Endodermal cell (in vitro differentiated cells): ENCODE data around the gene MPP3. TPM values are rescaled to one million over a fixed set of nuclear protein-coding genes. Genes with fewer than 3 reads are reported as not detected.

Experiments
- DNase-seq: peaks from one replicate; pipeline ENCODE4 v3.0.0-alpha.2; 2017
- H3K27ac ChIP-seq: 2 replicates; pipeline ENCODE4 v1.5.1; 2013; ENCODE audit warnings: mild to moderate bottlenecking, low read depth, low read length, moderate library complexity
- H3K27me3 ChIP-seq: 2 replicates; pipeline ENCODE4 v1.6.1; 2013; ENCODE audit warnings: mild to moderate bottlenecking, low read length, moderate library complexity; ENCODE audit not compliant: insufficient read depth, control insufficient read depth, poor library complexity, severe bottlenecking
- H3K36me3 ChIP-seq: 2 replicates; pipeline ENCODE4 v1.7.0; 2013; ENCODE audit warnings: mild to moderate bottlenecking, low read length, moderate library complexity; ENCODE audit not compliant: control insufficient read depth, insufficient read depth
- H3K4me1 ChIP-seq: one replicate; pipeline ENCODE4 v1.7.0; 2013; ENCODE audit warnings: low read length; ENCODE audit not compliant: control insufficient read depth, insufficient read depth
- H3K4me3 ChIP-seq: 2 replicates; pipeline ENCODE4 v1.5.1; 2013; ENCODE audit warnings: mild to moderate bottlenecking, low read length, moderate library complexity
- H3K9ac ChIP-seq: 2 replicates; pipeline ENCODE4 v1.6.1; 2013; ENCODE audit warnings: mild to moderate bottlenecking, low read length, moderate library complexity; ENCODE audit not compliant: poor library complexity, severe bottlenecking; ENCODE audit errors: extremely low read depth
- H3K9me3 ChIP-seq: 2 replicates; pipeline ENCODE4 v1.6.1; 2013; ENCODE audit warnings: mild to moderate bottlenecking, low read length, moderate library complexity; ENCODE audit not compliant: control insufficient read depth
- H3K27ac Mint-ChIP-seq: 2 replicates; pipeline ENCODE4 v1.8.0; 2020; ENCODE audit warnings: mixed read lengths
- H3K27me3 Mint-ChIP-seq: 2 replicates; pipeline ENCODE4 v1.8.0; 2021; ENCODE audit warnings: mild to moderate bottlenecking, mixed read lengths; ENCODE audit not compliant: insufficient read depth
- H3K36me3 Mint-ChIP-seq: 2 replicates; pipeline ENCODE4 v1.8.0; 2020; ENCODE audit warnings: low read depth, mixed read lengths
- H3K4me1 Mint-ChIP-seq: 2 replicates; pipeline ENCODE4 v1.8.0; 2020; ENCODE audit warnings: mixed read lengths
- H3K4me3 Mint-ChIP-seq: 2 replicates; pipeline ENCODE4 v1.8.0; 2020; ENCODE audit warnings: mild to moderate bottlenecking, moderate library complexity, mixed read lengths
- H3K9me3 Mint-ChIP-seq: 2 replicates; pipeline ENCODE4 v1.8.0; 2020; ENCODE audit warnings: mild to moderate bottlenecking, mixed read lengths
- CTCF ChIP-seq: fragments of 200-600 bp; sonication (generic); conservative IDR thresholded peaks from 2 replicates; pipeline ENCODE4 v1.5.0; 2021; ENCODE audit warnings: antibody characterized with exemption, mild to moderate bottlenecking
- WGBS, 2 experiments: methylation state at CpG; one replicate each; pipeline versions ENCODE4 v1.1.5 to v1.1.7; 2013; ENCODE audit warnings: missing lambda C conversion rate in 2 of 2, mixed read lengths in 1 of 2; ENCODE audit not compliant: insufficient coverage in 1 of 2, insufficient read length in 1 of 2; 5-methylcytosine and 5-hydroxymethylcytosine counted together
- total RNA-seq, 2 donors: library from RNA; stranded (reverse); fragmentation: NEBNext Ultra II Directional in 1 of 2; extraction: Animal tissue kit (Norgen Biotek cat#: 25700) in 1 of 2; gene quantifications; 2 replicates in 1 of 2; 3 replicates in 1 of 2; pipeline ENCODE4 v1.2.1, GENCODE V29; 2021

MPP3 gene
- total RNA-seq, 2 donors from 2014 or later = 5.8 to 6.8 TPM

GRCh38 chr17:43860927-43861622 is 28.1 kb upstream of the MPP3 start:
- no peak for DNase-seq
- Histone ChIP-seq H3K9ac (no peak overlapping the region), H3K4me3 (no peak overlapping the region), H3K4me1 (no peaks in the 10 kb centered on the region), H3K27ac (peak overlapping the region; percentile 10), H3K9me3 (no peaks in the 10 kb centered on the region), H3K27me3 (no peaks in the 10 kb centered on the region), H3K36me3 (no peaks in the 10 kb centered on the region)
- Mint-ChIP-seq H3K27ac (no peak overlapping the region), H3K4me1 (no peaks in the 10 kb centered on the region), H3K4me3 (no peak overlapping the region), H3K27me3 (no peaks in the 10 kb centered on the region), H3K36me3 (no peaks in the 10 kb centered on the region), H3K9me3 (peaks cover 5% of the 10 kb centered on the region)
- no peak for TF ChIP-seq CTCF
- 92 to 100% methylated on average over 2 to 9 of the region's 9 CpGs for WGBS, 2 experiments

GRCh38 chr17:43860077-43860725 is 27.3 kb upstream of the MPP3 start:
- no peaks in the 10 kb centered on the region for H3K27me3 Mint-ChIP-seq
- Histone ChIP-seq H3K4me3 (no peak overlapping the region), H3K27me3 (no peaks in the 10 kb centered on the region), H3K9ac (no peak overlapping the region), H3K4me1 (no peaks in the 10 kb centered on the region), H3K36me3 (no peaks in the 10 kb centered on the region), H3K9me3 (no peaks in the 10 kb centered on the region), H3K27ac (no peak overlapping the region)
- WGBS, 2 experiments = 92 to 95% methylated on average over 6 to 12 of the region's 12 CpGs
- H3K9me3 Mint-ChIP-seq = peaks cover 5% of the 10 kb centered on the region
- H3K4me3 Mint-ChIP-seq = no peak overlapping the region
- TF ChIP-seq CTCF = no peak
- no peaks in the 10 kb centered on the region for H3K36me3 Mint-ChIP-seq
- no peak overlapping the region for H3K27ac Mint-ChIP-seq
- DNase-seq = no peak
- peaks cover under 1% of the 10 kb centered on the region for H3K4me1 Mint-ChIP-seq

- H3K9me3 Mint-ChIP-seq = peaks cover 5% of the 10 kb centered on the region
- Histone ChIP-seq H3K9me3 (no peaks in the 10 kb centered on the region), H3K36me3 (no peaks in the 10 kb centered on the region), H3K4me1 (no peaks in the 10 kb centered on the region), H3K27ac (no peak overlapping the region), H3K4me3 (no peak overlapping the region), H3K9ac (no peak overlapping the region), H3K27me3 (no peaks in the 10 kb centered on the region)
- no peak for DNase-seq
- peaks cover 4% of the 10 kb centered on the region for H3K4me1 Mint-ChIP-seq
- peaks cover 2% of the 10 kb centered on the region for H3K27me3 Mint-ChIP-seq
- no peaks in the 10 kb centered on the region for H3K36me3 Mint-ChIP-seq
- no peak overlapping the region for H3K4me3 Mint-ChIP-seq
- no peak overlapping the region for H3K27ac Mint-ChIP-seq
- TF ChIP-seq CTCF = no peak
- WGBS, 2 experiments = 83 to 85% methylated on average over 6 to 12 of the region's 12 CpGs
These were observed 25.1 kb upstream of the MPP3 start for GRCh38 chr17:43857957-43858600.
